Vagina (tissue), 2 donors: ENCODE measurements around the gene EFNA1.

Source experiments
- CTCF ChIP-seq, 3 experiments: fragments of 450-650 bp in 2 of 3; fragments of 200-600 bp in 1 of 3; sonication (generic) in 1 of 3; IDR thresholded peaks; one replicate each; pipeline ENCODE4 v1.5.1; 2017 to 2019; ENCODE audit warnings: antibody characterized with exemption in 3 of 3, mild to moderate bottlenecking in 2 of 3, moderate library complexity in 2 of 3
- POLR2A ChIP-seq, 2 donors: fragments of 450-650 bp; IDR thresholded peaks; one replicate each; pipeline ENCODE4 v1.6.1; 2017; ENCODE audit warnings: antibody characterized with exemption in 2 of 2, mild to moderate bottlenecking in 2 of 2, moderate library complexity in 2 of 2
- POLR2AphosphoS5 ChIP-seq, 2 donors: sonication (generic); formaldehyde crosslinking; IDR thresholded peaks; one replicate each; pipeline ENCODE4 v1.9.0; 2017; ENCODE audit warnings: antibody characterized with exemption in 2 of 2, mild to moderate bottlenecking in 2 of 2, low read depth in 1 of 2; ENCODE audit not compliant: insufficient read depth in 1 of 2

GRCh38 chr1:155103325-155103724 is 24.4 kb upstream of the EFNA1 start:
- TF ChIP-seq CTCF (IDR thresholded peaks at IDR 0.05) (no peak), POLR2A (IDR thresholded peaks at IDR 0.05) (no peak), POLR2AphosphoS5 (IDR thresholded peaks at IDR 0.05; ENCODE audit: insufficient read depth in 1 of 2, low read depth in 1 of 2) (no peak)
